Activated CD4-positive, alpha-beta T cell treated with anti-CD3 and anti-CD28 coated beads, Interleukin-2, amount 50 U/mL, for 16 hours (primary cell): Measurements from ENCODE around the gene RNF144A.
A peak's percentile ranks its signal among the peaks of the same experiment; 100 is the strongest.
"Not testable (repeated sequence)": the region's sequence is repeated elsewhere in the genome, so short reads cannot be mapped to it uniquely, and the experiment has no call there.

ENCODE experiments used
- DNase-seq: peaks from one replicate; pipeline ENCODE4 v3.0.0-alpha.2; 2020

RNF144A gene

DNA sequence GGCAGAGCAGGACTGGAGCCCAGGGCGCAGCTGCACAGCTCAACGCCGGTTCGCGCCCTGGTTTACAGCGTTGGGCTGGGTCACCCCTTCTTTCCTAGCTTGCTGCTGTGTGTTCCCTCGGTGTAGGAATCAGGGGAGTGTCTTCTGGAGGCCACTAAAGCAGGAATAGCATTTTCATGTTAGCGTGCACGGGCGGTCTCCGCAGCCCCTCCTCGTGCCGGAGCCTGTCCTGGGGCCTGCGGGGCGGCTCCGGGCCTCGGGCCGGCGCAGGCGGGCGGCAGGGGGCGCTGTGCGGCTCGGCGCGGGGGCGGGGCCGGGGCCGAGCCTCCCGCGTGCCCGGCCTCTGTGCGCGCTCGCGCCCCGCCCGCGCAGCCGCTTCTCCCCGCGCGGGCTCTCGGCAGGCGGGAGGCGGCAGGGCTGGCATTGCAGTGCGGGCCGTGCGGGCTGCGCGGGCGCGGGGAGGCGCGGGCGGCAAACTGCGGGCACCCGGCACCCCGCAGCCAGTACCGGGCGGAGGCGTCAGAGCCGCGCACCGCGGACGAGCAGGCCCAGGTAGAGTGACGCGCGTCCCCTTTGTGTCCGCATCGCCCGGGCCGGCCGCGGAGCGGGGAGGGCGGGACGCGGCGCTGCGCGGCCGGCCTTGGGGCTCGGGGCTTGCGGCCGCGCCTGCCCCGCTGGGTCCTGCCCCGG, at the start of gene RNF144A:
Gene RNF144A, plus strand, starts transcription at position 342 of the 690 bp plus-strand sequence. CDS start 79,515 bp downstream, outside the sequence.
- DNase-seq = peak; percentile 66

DNA sequence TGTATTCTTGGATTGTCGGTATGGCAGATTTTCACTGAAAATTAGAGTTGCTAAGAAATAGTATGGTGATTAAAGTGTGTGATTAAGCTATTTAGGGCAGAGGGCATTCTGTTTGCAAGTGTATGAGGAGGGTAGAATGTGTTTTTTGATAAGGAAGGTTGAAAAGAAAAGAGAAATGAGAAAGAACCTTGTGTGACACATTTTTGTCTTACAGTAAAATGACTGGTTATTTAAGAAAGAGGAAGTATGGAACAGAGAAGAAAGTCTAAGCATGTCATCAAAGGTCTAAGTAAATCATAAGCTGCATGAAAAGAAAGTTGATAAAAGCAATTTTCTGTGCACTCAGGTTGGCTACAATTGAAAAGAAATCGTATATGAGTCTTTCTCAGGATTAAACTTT, 44.8 kb upstream of the RNF144A start:
- no peak for DNase-seq

- no peak for DNase-seq
Observed at GRCh38 chr2:6874032-6874431, 43.2 kb upstream of the RNF144A start.

DNA sequence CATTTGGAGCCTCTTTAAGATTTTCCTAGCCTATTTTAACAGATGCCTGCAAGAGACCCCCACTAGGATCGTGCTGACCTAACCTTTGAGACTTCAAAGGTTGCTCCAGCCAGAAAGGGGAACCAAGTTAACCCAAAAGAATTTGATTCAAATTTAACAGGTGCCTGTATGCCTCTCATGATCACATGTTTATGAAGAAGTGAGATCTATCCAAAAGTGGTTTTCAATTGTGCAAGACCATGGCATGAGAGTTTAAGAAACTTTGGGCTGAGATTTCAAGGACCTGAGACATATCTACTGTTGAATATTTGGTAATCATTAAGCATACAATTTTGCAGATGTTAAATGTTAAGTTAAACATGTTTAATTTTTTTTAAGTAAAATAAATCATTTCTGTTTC, 40.9 kb upstream of the RNF144A start:
- DNase-seq = no peak

GRCh38 chr2:6877402-6878304, 39.6 kb upstream of the RNF144A start, which contains the start of gene RSAD2:
Gene RSAD2 (plus strand): TSS chr2:6877777. CDS start chr2:6877801, 24 bp downstream.
- peak; percentile 66 for DNase-seq

- no peak for DNase-seq
Observed at GRCh38 chr2:6878549-6878948, 38.7 kb upstream of the RNF144A start.

DNA sequence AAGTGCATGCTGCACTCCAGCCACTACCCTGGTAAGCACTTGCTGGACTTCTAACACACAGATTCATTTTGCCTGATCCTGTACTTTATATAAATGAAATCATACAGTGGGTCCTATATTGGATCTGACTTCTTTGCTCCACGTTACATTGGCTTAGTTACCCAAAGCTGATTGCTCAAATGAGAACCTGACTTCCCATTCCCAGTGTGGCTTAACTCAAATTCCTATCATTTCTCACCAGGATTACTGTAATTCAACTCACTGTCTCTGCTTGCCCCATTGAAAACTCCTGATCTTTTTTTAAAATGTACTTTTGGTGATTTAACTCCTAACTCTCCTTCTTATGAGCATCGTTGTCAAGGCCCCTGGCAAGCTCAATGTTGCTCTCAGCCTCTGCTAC, 38.2 kb upstream of the RNF144A start:
- no peak for DNase-seq

GRCh38 chr2:6880200-6880733, 36.9 kb upstream of the RNF144A start:
- DNase-seq = peak; percentile 50

- no peak for DNase-seq
Observed at GRCh38 chr2:6881046-6881445, 36.2 kb upstream of the RNF144A start.

DNA sequence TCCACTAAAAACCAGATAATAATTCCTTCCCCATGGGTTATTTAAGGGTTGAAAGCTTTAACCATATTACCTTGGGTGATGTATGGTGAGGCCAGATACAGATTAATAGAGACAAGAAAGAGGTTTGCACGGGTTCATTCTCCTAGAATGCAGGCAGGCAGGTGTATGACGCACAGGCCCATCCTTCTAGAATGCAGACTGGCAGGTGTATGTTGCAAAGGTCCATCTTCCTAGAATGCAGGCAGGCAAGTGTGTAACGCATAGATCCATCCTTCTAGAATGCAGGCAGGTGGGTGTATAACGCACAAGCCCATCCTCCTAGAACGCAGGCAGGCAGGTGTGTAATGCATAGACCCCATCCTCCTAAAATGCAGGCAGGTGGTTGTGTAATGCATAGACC, 35.7 kb upstream of the RNF144A start:
- no peak for DNase-seq

GRCh38 chr2:6883448-6884122, 33.6 kb upstream of the RNF144A start:
- DNase-seq = no peak

- DNase-seq = no peak
Observed at GRCh38 chr2:6885551-6885950, 31.7 kb upstream of the RNF144A start.

- no peak for DNase-seq
Observed at GRCh38 chr2:6885968-6886367, 31.2 kb upstream of the RNF144A start.

DNA sequence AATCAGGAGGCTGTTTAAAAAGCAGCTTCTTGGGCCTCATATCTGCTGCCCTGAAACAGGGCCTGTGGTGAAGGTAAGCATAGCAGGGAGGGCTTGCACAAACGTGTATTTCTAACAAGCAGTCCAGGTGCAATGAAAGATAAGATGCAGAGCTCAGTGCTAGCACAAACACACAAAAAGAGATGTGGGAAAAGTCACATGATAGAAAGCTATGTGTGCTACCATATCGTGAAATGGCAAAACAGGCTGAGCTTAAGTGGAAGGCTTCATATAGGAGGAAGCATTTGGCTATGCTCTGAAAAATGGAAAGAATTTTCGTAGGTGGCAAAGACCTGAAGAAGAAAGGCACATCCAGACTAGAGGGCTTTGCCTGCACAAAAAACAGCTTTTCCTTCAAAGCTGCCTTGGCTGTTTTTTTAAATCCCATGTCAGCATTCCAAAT, 29.4 kb upstream of the RNF144A start:
- DNase-seq = no peak

GRCh38 chr2:6888724-6889123, 28.5 kb upstream of the RNF144A start:
- DNase-seq = no peak

GRCh38 chr2:6893876-6894482, 23.2 kb upstream of the RNF144A start:
- DNase-seq = no peak

- peak; percentile 50 for DNase-seq
Observed at GRCh38 chr2:6896930-6897759, 20.1 kb upstream of the RNF144A start.

DNA sequence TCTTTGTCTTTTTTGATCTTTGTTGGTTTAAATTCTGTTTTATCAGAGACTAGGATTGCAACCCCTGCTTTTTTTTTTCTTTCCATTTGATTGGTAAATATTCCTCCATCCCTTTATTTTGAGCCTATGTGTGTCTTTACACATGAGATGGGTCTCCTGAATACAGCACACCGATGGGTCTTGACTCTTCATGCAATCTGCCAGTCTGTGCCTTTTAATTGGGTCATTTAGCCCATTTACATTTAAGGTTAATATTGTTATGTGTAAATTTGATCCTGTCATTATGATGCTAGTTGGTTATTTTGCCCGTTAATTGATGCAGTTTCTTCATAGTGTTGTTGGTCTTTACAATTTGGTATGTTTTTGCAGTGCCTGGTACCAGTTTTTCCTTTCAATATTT, 14.6 kb upstream of the RNF144A start:
- not testable (repeated sequence) for DNase-seq

DNA sequence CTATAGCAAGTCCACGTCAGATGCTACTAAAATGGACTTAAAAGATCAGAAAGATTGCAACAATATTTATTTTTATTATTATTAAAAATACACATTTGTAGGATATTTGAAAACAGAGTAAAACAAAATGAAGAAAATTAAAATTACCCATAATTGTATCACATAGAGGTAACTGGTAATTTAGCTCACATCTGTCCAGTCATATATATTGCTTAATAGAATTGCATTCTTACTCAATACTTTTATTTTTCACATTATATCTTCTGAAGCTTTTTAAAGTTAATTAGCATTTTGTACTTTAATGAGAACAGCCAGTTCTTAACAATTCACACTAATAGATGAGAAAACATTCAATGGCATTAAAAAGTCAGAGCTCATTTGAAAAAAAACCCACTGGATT, 11.5 kb upstream of the RNF144A start:
- no peak for DNase-seq

DNA sequence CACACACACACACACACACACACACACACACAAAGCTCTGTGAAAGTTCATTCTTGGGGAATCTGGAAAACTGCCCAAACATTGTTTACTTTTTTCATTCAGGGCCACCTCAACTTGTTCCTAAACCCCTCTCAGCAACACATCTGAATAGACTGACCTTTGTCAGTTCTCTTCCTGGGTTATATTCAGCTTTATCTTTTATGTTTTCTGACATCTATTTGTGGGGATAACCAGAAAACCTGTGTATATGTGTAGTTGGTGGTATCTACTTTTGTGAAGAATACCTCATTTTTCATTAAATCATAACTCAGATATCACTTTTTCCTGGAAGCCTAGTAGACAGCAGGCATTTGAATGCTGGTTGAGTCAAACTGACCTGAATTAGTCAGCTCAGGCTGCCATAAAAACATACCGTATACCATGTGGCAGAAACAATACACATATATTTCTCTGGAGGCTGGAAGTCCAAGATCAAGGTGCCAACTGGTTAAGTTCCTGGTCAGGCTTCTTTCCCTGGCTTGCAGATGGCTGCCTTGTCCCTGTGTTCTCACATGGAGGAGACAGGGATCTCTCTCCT, 11.0 kb upstream of the RNF144A start:
- peak; percentile 79 for DNase-seq

DNA sequence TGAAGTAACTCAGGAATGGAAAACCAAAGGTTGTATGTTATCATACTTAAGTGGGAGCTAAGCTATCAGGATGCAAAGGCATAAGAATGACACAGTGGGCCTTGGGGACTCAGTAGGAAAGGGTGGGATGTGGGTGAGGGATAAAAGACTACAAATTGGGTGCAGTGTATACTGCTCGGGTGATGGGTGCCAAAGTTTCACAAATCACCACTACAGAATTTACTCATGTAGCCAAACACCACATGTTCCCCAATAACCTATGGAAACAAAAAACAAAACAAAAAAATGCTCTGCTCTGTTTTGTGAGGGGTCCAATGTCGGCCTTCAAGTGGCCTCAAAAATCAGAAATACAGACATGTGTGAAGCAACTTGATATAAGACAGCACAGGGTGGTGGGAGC, 8.9 kb upstream of the RNF144A start:
- no peak for DNase-seq
